ENCODE data around the gene MMEL1.
A peak's percentile ranks its signal among the peaks of the same experiment; 100 is the strongest.

Gene MMEL1

DNA sequence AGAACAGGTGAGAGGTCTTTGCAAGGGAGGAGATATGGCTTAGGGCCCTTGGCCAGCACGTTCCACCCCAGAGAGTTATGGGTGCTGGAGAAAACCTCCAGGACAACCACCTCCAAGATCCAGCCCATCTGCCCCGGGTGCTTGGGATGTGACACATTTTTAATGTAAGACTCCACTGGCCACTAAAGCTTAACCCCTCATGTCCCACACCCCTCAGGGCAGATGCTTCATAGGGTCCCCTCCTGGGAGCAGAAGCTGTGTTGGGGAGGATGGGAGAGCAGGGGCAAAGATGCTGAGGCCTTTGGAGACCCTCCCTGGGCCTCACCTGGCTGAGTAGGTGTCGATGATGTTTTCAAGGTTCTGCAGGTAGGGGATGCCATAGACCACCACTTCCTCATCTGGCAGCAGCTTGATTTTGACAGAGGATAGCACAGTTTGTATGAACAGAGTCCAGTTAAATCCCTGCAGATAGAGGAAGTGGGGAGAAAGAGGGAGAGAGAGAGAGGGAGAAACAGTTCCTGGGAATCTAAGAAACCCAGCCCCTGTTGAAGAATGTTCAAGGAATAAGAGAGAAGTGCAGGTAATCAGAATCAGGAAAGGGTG lies 34.4 kb downstream of the MMEL1 start:
- Mint-ChIP-seq H3K9me3 (peaks cover 13% of the 10 kb centered on the region), H3K36me3 (ENCODE audit: low read depth) (no peaks in the 10 kb centered on the region), H3K27me3 (ENCODE audit: low read depth, poor library complexity) (peaks cover 33% of the 10 kb centered on the region), H3K4me1 (peaks cover 10% of the 10 kb centered on the region), H3K27ac (no peak overlapping the region), H3K4me3 (no peak overlapping the region)
- DNase-seq, result no peak
- TF ChIP-seq, protein P1, sequence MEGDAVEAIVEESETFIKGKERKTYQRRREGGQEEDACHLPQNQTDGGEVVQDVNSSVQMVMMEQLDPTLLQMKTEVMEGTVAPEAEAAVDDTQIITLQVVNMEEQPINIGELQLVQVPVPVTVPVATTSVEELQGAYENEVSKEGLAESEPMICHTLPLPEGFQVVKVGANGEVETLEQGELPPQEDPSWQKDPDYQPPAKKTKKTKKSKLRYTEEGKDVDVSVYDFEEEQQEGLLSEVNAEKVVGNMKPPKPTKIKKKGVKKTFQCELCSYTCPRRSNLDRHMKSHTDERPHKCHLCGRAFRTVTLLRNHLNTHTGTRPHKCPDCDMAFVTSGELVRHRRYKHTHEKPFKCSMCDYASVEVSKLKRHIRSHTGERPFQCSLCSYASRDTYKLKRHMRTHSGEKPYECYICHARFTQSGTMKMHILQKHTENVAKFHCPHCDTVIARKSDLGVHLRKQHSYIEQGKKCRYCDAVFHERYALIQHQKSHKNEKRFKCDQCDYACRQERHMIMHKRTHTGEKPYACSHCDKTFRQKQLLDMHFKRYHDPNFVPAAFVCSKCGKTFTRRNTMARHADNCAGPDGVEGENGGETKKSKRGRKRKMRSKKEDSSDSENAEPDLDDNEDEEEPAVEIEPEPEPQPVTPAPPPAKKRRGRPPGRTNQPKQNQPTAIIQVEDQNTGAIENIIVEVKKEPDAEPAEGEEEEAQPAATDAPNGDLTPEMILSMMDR (IDR thresholded peaks at IDR 0.05), result no peak

- Mint-ChIP-seq H3K36me3 (ENCODE audit: low read depth) (no peaks in the 10 kb centered on the region), H3K9me3 (peaks cover 13% of the 10 kb centered on the region), H3K27ac (no peak overlapping the region), H3K4me3 (no peak overlapping the region), H3K27me3 (ENCODE audit: low read depth, poor library complexity) (peaks cover 30% of the 10 kb centered on the region), H3K4me1 (peaks cover 10% of the 10 kb centered on the region)
- DNase-seq, result no peak
- TF ChIP-seq, protein P1 (IDR thresholded peaks at IDR 0.05), result no peak
Measured at GRCh38 chr1:2597441-2598328, 35.1 kb downstream of the MMEL1 start.

GRCh38 chr1:2596530-2597333 lies 36.1 kb downstream of the MMEL1 start:
- Mint-ChIP-seq H3K9me3 (peaks cover 13% of the 10 kb centered on the region), H3K27me3 (ENCODE audit: low read depth, poor library complexity) (peaks cover 29% of the 10 kb centered on the region), H3K36me3 (ENCODE audit: low read depth) (no peaks in the 10 kb centered on the region), H3K4me1 (peaks cover 10% of the 10 kb centered on the region), H3K4me3 (no peak overlapping the region), H3K27ac (no peak overlapping the region)
- TF ChIP-seq, protein P1 (IDR thresholded peaks at IDR 0.05), result no peak
- DNase-seq, result peak; percentile 2

DNA sequence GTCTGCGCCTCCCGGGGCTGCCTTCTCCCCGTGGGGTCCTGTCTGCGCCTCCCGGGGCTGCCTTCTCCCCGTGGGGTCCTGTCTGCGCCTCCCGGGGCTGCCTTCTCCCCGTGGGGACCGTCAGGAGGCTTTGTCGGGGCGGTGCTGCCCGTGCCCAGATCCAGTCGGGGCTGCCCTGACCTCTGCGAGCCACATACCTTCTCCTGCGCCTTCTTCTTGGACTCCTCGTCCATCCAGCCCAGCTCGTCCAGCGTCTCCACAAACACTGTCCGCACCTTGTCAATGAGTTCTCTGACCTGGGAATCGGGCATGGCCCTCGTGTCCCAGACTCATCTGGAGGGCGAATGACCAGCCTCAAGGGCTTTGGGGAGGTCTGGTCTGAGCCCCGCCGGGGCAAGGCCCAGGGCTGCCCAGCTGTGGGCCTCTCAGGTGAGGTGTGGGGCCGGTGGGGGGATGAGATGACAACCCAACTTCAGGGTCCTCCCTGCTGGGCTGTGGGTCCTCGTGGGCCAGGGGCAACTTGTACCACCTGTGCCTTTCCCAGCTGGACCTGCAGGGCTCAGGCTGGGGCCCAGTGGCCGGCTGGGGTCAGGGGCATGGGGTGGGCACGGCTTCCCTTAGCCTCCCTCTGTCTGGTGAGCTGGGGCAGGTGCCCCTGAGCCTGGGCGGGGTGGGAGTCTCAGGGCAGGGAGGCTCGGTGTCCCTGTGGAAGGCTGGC lies 36.8 kb downstream of the MMEL1 start:
- H3K4me3 Mint-ChIP-seq, result no peak overlapping the region
- TF ChIP-seq, protein P1 (IDR thresholded peaks at IDR 0.05), result no peak
- no peak for DNase-seq
- peaks cover 25% of the 10 kb centered on the region for H3K27me3 Mint-ChIP-seq (ENCODE audit: low read depth, poor library complexity)
- H3K4me1 Mint-ChIP-seq, result peaks cover 10% of the 10 kb centered on the region
- H3K36me3 Mint-ChIP-seq (ENCODE audit: low read depth), result peaks cover 4% of the 10 kb centered on the region
- peak overlapping the region; percentile 42 for H3K27ac Mint-ChIP-seq
- peaks cover 17% of the 10 kb centered on the region for H3K9me3 Mint-ChIP-seq

DNA sequence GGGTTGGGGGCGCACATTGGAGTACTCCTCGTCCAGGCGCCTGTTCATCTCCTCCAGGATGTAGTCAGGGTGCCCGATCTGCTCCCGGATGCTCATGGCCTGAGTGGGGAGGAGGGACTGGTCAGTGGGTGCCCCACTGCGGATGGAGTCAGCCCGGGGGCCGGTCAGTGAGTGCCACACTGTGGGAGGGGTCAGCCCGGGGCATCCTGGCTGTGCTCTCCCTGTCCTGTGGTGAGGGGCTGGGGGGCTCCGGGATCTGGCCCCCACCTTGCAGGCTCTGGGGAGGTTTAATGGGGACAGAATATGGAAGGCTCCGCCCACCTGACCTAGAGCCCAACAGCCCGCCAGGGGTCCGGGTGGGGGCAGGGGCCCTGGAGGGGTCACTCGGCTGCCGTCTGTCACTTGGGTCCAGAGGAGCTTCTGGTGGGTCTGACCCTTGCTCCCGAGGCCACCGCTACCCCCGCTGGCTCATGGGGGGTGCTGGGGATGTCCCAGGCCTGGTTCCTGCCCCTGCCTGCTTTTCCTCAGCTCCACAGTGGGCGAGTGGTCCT lies 37.5 kb downstream of the MMEL1 start:
- peaks cover 14% of the 10 kb centered on the region for H3K9me3 Mint-ChIP-seq
- H3K27ac Mint-ChIP-seq, result no peak overlapping the region
- H3K27me3 Mint-ChIP-seq (ENCODE audit: low read depth, poor library complexity), result peaks cover 20% of the 10 kb centered on the region
- peaks cover 10% of the 10 kb centered on the region for H3K4me1 Mint-ChIP-seq
- no peak overlapping the region for H3K4me3 Mint-ChIP-seq
- no peak for DNase-seq
- TF ChIP-seq, protein P1 (IDR thresholded peaks at IDR 0.05), result no peak
- H3K36me3 Mint-ChIP-seq (ENCODE audit: low read depth), result peaks cover 5% of the 10 kb centered on the region

All from nephron progenitor cell (in vitro differentiated cells).